B cell (primary cell): ENCODE data around the gene PITHD1.

ENCODE experiments used
- CTCF ChIP-seq: fragments of 200-600 bp; IDR thresholded peaks from one replicate; pipeline ENCODE4 v1.8.0; 2022; ENCODE audit warnings: antibody characterized with exemption, mild to moderate bottlenecking
- EZH2 ChIP-seq: IDR thresholded peaks from 2 replicates; pipeline ENCODE4 v1.6.1; 2012; ENCODE audit warnings: borderline replicate concordance, low read depth, mild to moderate bottlenecking, moderate library complexity, low read length; ENCODE audit not compliant: insufficient read depth, poor library complexity, severe bottlenecking

- no peak for TF ChIP-seq CTCF
- TF ChIP-seq EZH2: no peak
Observed at GRCh38 chr1:23801876-23802275, 23.7 kb downstream of the PITHD1 start.
